Nucleus accumbens (tissue), 56 donors: ENCODE data around the gene PLSCR3.

ENCODE experiments used
- DNase-seq, 56 donors: peaks; one replicate each; lab custom pipeline; 2025; lab: John Stamatoyannopoulos, UW

Gene PLSCR3

GRCh38 chr17:7394452-7395191 is at the start of gene PLSCR3:
Gene PLSCR3 (minus strand): TSS chr17:7394525. CDS start chr17:7394110, 415 bp downstream.
- DNase-seq = peak in 51 of 56 donors; percentile 17 to 86 (median 72)

- no peak for DNase-seq
Observed at GRCh38 chr17:7443499-7444485, 49.5 kb upstream of the PLSCR3 start.

- no peak for DNase-seq
Observed at GRCh38 chr17:7442142-7442541, 47.8 kb upstream of the PLSCR3 start.

DNA sequence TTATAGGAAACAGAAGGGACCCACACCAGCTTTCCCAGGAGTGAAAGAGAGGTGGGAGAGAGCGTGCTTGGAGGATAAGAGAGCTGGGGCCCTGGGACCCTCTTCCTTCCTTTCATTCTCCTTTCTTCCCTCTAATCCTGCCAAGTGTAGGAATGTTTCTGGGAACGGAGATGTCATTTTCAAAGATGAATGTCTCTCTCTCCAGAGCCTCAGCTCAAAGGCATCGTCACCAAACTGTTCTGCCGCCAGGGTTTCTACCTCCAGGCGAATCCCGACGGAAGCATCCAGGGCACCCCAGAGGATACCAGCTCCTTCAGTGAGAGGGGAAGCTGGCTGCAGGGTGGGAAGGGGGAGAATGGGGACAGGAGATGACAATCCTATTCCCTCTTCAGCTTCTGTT is 46.9 kb upstream of the PLSCR3 start:
- DNase-seq = no peak

- DNase-seq = peak in 16 of 56 donors; percentile 6 to 62 (median 30)
Observed at GRCh38 chr17:7440834-7441195, 46.5 kb upstream of the PLSCR3 start.

GRCh38 chr17:7440113-7440833 is 45.9 kb upstream of the PLSCR3 start:
- peak in 19 of 56 donors; percentile 5 to 65 (median 31) for DNase-seq

DNA sequence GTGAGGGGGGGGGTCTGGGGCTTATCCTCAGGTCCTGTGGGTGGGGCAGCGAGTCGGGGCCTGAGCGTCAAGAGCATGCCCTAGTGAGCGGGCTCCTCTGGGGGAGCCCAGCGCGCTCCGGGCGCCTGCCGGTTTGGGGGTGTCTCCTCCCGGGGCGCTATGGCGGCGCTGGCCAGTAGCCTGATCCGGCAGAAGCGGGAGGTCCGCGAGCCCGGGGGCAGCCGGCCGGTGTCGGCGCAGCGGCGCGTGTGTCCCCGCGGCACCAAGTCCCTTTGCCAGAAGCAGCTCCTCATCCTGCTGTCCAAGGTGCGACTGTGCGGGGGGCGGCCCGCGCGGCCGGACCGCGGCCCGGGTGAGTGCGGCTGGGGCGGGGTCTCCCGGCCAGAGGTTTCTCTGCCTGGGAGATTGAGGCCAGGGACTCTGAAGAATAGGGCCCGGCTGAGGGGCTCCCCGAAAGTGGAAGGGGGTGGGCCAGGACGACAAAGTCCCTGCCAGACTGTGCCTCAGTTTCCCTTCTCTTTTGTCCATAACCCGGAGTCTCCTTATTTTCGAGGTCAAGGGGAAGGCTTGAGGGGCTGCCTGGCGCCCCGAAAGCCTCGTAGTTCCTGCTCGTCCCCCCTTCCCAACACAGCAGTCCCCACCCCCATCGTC is 45.3 kb upstream of the PLSCR3 start, which contains the start of gene FGF11:
Gene FGF11 (plus strand): TSS at position 51 of the 651 bp plus-strand sequence. CDS start 109 bp downstream, at position 160.
- no peak for DNase-seq

DNA sequence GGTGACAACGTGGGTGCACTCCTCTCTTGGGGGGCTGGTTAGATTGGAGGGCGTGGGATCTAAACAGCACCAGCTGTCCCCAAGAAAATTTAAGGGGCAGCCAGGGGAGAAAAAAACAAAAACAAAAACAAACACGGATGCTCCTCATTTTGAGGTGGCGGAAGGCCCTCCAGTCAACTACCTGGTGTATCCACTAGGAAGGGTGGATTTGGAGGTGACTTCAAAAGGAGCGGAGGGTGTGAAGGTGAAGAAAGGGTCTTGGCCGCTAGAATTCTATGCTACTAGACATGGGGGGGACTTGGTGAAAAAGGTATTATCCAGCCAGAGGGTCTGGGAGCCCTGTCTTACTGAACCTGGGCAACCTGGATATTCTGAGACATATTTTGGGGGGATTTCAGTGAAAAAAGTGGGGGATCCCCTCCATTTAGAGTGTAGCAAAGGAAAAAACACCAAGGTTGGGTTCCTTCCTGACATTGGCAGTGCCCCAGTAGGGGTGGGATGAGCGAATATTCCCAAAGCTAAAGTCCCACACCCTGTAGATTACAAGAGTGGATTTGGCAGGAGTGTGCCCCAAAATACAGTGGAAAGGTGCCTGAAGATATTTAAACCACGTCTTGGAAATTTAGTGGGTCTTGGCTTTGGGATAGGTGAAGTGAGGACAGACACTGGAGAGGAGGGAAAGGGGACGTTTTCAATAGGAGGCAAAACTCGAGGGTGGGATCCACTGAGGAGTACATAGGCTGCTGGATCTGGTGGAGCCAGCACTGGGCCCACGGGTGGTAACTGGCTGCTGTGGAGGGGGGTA is 44.5 kb upstream of the PLSCR3 start:
- no peak for DNase-seq

DNA sequence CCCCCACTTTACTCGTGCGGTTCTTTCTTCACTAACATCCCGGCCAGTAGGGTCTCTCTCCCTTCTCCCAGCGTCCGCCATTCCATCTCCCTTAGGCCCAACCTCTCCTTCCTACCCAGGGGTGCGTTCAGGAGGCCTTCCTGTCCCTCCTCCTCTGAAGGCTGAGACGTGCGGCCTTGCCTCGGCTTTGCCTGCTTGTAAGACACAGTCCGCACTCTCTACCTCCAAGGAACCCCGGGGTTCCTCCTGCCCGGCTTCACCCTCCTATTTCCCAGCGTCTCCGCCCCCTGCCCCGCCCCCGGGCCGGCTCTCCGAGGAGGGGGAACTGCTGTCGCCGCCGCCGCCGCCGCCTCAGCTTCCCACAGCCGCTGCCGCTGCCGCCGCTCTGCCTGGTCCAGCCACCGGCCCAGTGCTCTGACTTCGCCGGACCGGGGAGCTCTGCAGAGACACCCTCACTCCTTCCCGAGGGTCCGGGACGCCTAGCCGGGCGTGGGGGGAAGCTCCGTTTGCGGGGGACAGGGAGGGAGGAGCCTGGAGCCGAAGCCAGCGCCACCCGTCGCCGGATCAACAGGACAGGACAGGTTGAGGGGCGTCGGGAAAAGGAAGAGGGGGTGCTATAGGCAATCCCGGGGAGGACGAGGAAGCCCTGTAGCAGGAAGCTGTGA is 43.8 kb upstream of the PLSCR3 start:
- DNase-seq = peak in 40 of 56 donors; percentile 14 to 72 (median 39)

DNA sequence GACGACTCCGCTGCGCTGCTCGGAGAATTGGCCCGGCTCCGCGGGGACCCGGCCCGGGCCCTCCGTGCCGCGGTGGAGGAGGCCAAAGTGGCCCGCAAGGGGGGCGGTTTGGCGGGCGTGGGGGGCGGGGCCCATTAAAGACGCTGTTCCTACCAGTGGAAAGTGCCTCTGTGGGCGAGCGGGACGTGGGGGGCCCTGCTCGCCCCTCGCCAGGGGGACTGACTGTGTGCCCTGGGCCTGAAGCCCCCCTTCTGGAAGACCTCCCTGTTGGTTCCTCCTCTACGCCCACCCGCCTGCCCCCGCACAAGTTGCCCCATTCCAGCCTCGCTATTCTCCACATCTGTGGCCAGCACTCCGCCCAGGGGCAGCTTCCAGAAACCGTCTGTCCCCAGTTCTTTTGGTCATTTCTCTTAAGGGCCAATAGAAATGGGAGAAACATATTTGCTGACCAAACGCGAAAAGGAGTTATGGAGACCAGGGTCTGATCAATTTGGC is 43.1 kb upstream of the PLSCR3 start:
- DNase-seq = no peak

DNA sequence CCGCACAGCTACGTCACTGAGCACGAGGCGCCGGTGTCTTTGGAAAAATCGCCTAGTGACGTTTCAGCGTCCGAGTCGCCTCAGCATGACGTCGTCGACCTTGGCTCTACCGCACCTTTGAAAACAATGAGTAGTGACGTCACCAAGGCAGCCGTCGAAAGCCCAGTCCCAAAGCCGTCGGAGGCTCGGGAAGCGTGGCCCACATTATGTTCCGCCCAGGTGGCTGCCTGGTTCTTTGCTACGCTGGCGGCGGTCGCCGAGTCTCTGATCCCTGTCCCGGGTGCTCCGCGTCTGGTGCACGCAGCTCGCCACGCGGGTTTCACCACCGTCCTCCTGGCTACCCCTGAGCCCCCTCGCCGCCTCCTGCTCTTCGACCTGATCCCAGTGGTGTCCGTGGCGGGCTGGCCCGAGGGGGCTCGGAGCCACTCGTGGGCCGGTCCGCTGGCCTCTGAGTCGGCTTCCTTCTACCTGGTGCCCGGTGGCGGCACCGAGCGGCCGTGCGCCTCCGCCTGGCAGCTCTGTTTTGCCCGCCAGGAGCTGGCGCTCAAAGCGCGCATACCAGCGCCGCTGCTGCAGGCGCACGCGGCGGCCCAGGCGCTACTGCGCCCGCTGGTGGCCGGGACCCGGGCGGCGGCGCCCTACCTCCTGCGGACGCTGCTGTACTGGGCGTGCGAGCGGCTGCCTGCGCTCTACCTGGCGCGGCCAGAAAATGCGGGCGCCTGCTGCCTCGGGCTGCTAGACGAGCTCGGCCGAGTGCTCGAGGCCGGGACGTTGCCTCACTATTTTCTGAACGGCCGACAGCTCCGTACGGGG is 42.4 kb upstream of the PLSCR3 start:
- DNase-seq = peak in 47 of 56 donors; percentile 26 to 83 (median 51)

DNA sequence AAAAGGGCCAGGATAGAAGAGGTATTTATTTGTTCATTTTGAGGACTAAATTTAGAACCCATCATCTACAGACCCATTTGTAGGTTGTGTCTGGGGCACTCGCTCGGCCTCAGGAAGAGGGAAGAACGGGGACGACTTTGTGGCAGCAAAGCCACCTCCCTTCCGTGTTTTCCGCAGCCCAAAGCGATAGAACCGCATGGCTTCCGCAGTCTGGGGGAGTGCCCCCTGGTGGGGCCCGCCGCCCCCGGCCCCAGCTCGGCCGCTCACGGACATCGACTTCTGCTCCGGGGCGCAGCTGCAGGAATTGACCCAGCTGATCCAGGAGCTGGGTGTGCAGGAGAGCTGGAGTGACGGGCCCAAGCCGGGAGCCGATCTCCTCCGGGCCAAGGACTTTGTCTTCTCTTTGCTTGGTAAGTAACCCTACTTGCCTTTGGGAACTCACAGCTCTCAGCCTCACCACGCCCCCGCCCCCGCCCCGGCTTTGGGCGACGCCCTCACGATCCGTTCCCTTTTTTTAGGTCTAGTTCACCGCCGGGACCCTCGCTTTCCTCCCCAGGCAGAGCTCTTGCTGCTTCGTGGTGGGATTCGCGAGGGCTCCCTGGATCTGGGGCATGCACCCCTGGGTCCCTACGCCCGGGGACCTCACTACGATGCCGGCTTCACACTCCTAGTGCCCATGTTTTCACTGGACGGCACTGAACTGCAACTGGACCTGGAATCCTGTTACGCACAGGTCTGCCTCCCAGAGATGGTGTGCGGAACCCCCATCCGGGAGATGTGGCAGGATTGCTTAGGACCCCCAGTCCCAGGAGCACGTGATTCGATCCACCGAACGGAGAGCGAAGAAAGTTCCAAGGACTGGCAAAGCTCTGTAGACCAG is 41.6 kb upstream of the PLSCR3 start:
- peak in 2 of 56 donors; percentile 24 to 25 for DNase-seq

GRCh38 chr17:7432296-7432695 is 38.0 kb upstream of the PLSCR3 start:
- DNase-seq = no peak

- DNase-seq = no peak
Observed at GRCh38 chr17:7431231-7431630, 36.9 kb upstream of the PLSCR3 start.

DNA sequence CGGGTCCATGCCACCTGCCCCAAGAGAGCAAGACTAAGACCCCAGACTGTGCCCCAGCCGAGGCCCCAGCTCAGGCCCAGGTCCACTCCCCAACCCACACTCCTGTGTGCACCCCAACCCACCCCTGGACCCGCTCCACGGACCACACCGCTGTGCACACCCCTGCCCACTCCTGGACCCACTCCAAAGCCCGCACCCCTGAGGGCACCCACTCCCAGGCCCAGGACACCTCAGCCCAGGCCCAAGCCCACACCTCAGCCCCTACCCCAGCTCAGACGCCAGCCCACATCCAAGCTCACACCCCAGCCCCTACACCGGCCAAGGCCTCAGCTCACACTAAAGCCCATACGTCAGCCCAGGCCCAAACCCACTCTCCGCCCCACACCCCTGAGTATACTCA is 35.4 kb upstream of the PLSCR3 start:
- no peak for DNase-seq

DNA sequence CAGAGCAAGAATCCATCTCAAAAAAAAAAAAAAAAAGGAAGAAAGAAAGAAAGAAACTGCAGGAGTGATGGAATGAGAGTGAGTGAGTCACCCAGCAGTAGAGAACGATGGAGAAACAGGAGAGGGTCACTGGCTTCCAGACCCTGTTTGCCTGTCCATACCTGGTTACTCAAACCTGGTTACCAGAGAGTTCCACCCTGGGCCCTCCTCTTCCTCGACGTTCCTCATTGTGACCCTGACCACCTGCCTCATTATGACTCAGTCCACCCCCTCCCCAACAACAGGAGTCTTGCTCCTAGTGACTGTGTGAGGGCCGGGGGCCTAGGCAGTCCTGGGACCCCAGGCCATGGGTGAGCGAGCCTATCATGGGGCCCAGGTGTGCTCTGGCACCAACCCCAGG is 34.2 kb upstream of the PLSCR3 start, which contains the start of gene SPEM3:
Gene SPEM3 (plus strand): TSS at position 301 of the 400 bp plus-strand sequence. CDS start 46 bp downstream, at position 347.
- DNase-seq = no peak
